ENCODE data around the gene SSPN.

The SSPN gene

GRCh38 chr12:26269562-26270284, 74.3 kb downstream of the SSPN start:
- no peak for DNase-seq

DNA sequence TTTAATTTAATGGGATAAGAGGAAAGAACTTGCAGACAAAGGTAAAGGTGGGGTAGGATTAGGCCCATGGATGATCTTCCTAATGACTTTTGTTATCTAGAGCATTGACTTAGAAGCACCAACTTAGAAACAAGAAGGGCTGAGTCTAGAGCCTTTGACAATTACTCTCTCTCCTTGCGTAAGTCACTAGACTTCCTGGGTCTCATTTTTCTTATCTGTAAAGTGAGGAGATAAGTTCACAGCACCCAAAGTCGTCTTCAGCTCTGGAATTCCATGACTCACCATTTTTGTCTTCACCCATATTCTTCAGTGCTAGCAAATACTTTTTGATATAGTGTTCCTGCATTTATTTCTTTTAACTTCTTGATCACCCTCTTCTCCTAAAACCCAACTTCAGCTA, 75.7 kb downstream of the SSPN start:
- DNase-seq: no peak

- no peak for DNase-seq
Measured at GRCh38 chr12:26271889-26272492, 76.6 kb downstream of the SSPN start.

DNA sequence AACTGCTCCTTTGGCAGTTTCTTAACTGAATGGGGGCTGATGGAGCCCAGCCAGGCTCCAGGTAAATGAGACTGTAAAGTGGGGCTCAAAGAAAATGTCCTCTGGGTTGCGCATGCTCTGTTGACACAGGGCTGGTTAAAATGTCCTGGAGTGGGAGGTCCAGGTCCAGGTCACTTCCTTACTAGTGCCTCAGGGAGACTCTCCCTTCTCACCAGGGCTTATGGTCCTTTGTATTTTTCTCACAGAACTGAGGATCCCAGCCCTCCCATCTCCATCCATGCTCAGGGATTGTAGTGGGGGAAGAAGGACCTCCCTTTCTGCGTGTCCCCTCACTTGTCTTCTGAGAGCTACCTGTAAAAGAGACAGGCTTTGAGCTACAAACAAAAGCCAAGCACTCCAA, 77.5 kb downstream of the SSPN start:
- DNase-seq: no peak

DNA sequence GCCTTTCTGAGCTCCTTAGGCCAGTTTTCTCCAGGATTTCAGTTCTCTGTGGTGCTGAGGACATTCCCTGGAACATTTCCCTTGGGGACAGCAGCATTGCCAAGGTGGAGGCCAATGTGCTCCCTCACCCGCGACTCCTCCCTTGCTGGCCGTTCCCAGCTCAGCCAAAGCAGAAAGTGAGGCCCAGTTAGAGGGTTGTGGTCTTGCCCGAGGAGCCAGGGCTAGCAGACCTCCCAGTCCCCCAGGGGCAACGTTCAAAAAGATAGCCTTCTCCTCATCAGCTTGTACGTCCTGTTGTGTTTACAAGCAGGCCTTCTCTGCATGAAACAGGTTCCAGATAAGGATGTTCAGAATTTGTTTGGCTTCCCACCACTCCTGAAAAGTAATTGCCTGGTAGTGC, 78.4 kb downstream of the SSPN start:
- no peak for DNase-seq

GRCh38 chr12:26274441-26275312, 79.3 kb downstream of the SSPN start:
- DNase-seq: no peak

- DNase-seq: no peak
Measured at GRCh38 chr12:26275313-26276131, 80.1 kb downstream of the SSPN start.

DNA sequence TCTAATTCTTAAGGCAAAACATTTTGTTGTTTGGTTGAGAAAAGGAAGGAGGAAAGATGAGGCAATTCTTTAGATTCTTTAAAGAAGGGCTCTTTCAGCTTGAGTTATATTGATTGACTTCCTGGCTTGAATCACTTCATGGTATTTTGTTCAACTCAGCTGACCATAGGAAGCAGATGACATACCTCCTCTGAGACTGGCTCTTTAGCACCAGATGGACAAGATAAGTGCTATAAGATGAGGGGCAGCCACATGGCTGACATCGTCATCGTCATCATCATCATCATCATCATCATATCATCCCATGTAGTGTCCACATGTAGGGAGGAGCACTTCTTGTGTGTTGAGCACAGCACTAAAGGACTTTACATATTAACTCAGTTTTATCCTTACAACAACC, 81.3 kb downstream of the SSPN start:
- no peak for DNase-seq

GRCh38 chr12:26277506-26278246, 82.3 kb downstream of the SSPN start:
- DNase-seq: no peak

GRCh38 chr12:26278266-26278665, 82.9 kb downstream of the SSPN start:
- DNase-seq: no peak

DNA sequence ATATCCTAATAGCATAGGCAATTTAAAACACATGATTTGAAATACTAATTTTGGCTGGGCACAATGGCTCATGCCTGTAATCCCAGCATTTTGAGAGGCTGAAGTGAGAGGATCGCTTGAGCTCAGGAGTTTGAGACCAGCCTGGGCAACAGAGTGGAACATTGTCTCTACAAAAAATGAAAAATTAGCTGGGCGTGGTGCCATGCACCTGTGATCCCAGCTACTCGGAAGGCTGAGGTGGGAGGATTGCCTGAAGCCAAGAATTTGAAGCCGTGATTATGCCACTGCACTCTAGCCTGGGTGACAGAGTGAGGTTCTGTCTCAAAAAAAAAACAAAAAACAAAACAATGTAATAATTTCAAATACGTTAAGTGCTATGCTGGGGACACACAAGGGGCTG, 83.3 kb downstream of the SSPN start:
- no peak for DNase-seq

DNA sequence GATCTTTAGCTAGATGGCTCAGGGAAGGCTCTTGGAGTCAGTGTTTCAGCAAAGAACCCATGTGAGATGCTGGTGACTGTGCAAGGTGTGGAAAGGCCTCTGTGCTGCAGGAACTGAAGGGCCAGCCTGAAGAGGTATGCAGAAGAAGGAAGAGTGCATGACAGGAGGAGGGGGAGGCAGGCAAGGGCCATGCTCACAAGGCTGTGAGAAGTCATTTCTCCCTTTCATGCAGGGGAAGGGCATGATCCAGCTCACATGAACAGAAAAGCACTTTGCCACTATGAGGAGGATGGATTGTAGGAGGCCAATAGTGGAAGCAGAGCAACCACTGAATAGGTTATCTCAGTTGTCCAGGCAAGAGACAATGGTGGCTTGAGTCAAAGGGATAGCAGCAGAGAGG, 83.7 kb downstream of the SSPN start:
- no peak for DNase-seq

DNA sequence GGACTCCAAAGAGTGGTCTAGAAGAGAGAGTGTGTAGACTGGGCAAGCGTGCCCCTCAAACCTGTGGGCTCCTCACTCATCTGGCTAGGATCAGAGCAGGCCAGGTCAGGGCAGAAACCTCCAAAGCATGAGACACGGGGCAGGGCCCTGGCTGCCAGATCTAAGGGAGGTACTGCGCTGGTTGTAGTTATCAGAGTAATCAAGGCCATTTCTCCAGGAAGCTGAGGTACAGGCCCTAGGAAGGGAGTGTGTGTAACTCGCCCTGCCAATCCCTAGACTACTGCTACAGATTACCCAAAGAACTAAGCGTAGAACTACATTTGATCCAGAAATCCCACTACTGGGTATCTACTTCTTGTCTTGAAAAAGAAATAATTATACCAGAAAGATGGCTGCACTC, 84.5 kb downstream of the SSPN start:
- DNase-seq: no peak

DNA sequence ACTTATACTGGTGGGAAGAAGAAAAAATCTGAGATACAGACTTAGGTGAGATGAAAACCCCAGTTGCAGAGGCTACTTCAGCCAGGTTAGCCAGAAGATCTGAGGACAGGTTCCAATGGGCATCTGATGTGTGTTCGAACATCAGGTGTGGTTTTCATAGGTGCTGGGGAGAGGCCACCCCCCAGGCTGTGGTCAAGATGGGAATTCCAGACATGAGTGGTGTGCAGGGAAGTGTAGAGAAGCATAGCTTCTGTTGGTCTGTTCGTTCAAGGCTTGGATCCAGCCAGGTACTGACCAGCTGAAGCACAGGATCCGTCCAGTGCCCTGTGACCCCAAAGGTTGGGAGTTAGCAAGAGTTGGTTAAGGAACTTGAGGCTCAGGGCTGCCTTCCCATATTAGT, 85.5 kb downstream of the SSPN start:
- DNase-seq: no peak

GRCh38 chr12:26281320-26281719, 85.9 kb downstream of the SSPN start:
- DNase-seq: no peak

- no peak for DNase-seq
Measured at GRCh38 chr12:26282339-26282940, 87.1 kb downstream of the SSPN start.

- no peak for DNase-seq
Measured at GRCh38 chr12:26283046-26283445, 87.7 kb downstream of the SSPN start.

DNA sequence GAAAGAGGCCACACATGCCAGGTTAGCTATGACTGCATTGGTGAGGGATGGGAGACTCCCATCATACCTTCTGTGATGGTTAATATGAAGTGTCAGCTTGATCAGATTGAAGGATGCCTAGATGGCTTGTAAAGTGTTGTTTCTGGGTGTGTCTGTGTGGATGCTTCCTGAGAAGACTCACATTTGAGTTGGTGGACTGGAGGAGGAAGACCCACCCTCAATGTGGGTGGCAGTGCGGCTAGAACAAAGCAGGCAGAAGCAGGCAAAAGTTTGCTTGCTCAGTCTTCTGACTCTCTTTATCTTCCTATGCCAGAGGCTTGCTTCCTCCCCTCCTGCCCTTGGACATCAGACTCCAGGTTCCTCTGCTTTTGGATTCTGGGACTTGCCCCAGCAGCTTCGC, 88.2 kb downstream of the SSPN start:
- no peak for DNase-seq

GRCh38 chr12:26285401-26285800, 90.0 kb downstream of the SSPN start:
- DNase-seq: no peak

GRCh38 chr12:26286186-26286585, 90.8 kb downstream of the SSPN start:
- DNase-seq: no peak

DNA sequence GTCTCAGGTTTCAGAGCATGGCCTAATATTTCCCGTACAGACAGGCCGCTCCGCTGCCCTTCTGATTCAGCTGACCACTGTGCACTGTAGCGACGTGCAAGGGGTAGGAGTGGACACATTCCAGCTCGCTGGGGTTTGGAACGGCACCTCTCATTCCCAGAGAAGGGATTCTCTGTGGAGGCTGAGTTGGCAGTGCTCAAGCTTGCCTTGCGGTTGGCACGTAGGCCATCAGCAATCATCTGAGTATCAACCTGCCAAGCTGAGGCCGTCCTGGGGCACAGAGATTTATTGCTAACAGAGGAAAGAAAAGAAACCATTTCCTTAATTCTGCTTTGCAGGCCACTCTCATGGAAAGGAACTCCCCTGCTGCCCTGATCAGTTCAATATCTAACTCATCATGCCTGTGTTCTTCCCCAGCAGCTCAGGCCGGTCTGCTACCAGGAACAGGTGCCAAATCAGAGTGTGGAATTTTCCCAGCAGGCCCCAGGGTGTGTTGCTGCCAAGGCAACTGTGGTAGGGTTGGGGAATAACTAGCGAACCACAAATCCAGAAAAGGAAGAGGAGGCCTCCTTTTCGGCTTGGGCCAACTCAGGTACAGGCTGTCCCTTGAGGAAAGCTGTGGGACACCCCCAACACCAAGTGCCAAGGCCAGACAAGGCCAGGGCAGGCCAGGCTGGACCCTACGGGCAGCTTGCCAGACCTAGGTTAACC, 92.5 kb downstream of the SSPN start:
- no peak for DNase-seq
